Testis (tissue), 3 donors: ENCODE data around the gene WFIKKN1. TPM values are rescaled to one million over a fixed set of nuclear protein-coding genes. Genes with fewer than 3 reads are reported as not detected.
"Not testable (repeated sequence)": the region's sequence is repeated elsewhere in the genome, so short reads cannot be mapped to it uniquely, and the experiment has no call there.

Experiments used
- DNase-seq: peaks from one replicate; pipeline ENCODE4 v3.0.0-alpha.2; 2019
- H3K27ac ChIP-seq, 2 donors: fragments of 200-600 bp; sonication (generic); one replicate each; pipeline ENCODE4 v1.5.1; 2019
- H3K27me3 ChIP-seq: fragments of 200-600 bp; sonication (generic); one replicate; pipeline ENCODE4 v1.5.1; 2019
- H3K36me3 ChIP-seq: fragments of 200-600 bp; sonication (generic); one replicate; pipeline ENCODE4 v1.5.1; 2017; ENCODE audit warnings: low read depth; ENCODE audit errors: missing control alignments
- H3K4me1 ChIP-seq: fragments of 200-600 bp; sonication (generic); one replicate; pipeline ENCODE4 v1.5.1; 2019
- H3K4me3 ChIP-seq, 2 donors: fragments of 200-600 bp; sonication (generic); one replicate each; pipeline ENCODE4 v1.5.1; 2017 to 2019
- H3K9me3 ChIP-seq: fragments of 200-600 bp; sonication (generic); one replicate; pipeline ENCODE4 v1.5.1; 2017
- CTCF ChIP-seq, 3 experiments: fragments of 450-650 bp in 2 of 3; fragments of 200-600 bp in 1 of 3; sonication (generic) in 1 of 3; IDR thresholded peaks; one replicate each; pipeline ENCODE4 v1.5.1; 2016 to 2019; ENCODE audit warnings: antibody characterized with exemption in 3 of 3, mild to moderate bottlenecking in 2 of 3, moderate library complexity in 1 of 3
- POLR2A ChIP-seq: fragments of 450-650 bp; IDR thresholded peaks from one replicate; pipeline ENCODE4 v1.6.1; 2017; ENCODE audit warnings: antibody characterized with exemption, mild to moderate bottlenecking, moderate library complexity
- WGBS, 2 donors: methylation state at CpG; one replicate each; pipeline ENCODE4 v1.1.5; 2018; 5-methylcytosine and 5-hydroxymethylcytosine counted together
- intact Hi-C: fragments of 100-400 bp; cut with DNase I; formaldehyde crosslinking; loops from one replicate; pipeline ENCODE4 v1.15.1; 2023; ENCODE audit warnings: low total_unique reads
- polyA plus RNA-seq: library from polyadenylated mRNA; stranded (reverse); fragments of 350-450 nt; fragmentation: Illumina TruSeq; extraction: RNeasy Lipid Tissue Mini Kit (QIAGEN cat#74804); gene quantifications from one replicate; pipeline ENCODE4 v1.2.3, GENCODE V29; 2014; ENCODE audit warnings: low read depth, low replicate concordance; ENCODE audit not compliant: insufficient read depth
- total RNA-seq, 2 donors: library from RNA; depleted of rRNA; stranded (reverse); fragments of >200 nt; gene quantifications; one replicate each; pipeline ENCODE4 v1.2.3, GENCODE V29; 2016

WFIKKN1 gene
- total and polyA plus RNA-seq, 3 donors from 2014 or later, result 1.1 to 10.5 (median 3.5) TPM

GRCh38 chr16:593406-593805 lies 37.4 kb upstream of the WFIKKN1 start:
- intact Hi-C loops, result no loop called here
- Histone ChIP-seq H3K27me3 (no peaks in the 10 kb centered on the region), H3K36me3 (no peaks in the 10 kb centered on the region), H3K27ac (no peak overlapping the region), H3K4me3 (no peak overlapping the region), H3K9me3 (no peaks in the 10 kb centered on the region), H3K4me1 (peaks cover 25% of the 10 kb centered on the region)
- 90 to 96% methylated on average over 9 of the region's 9 CpGs for WGBS, 2 donors
- no peak for DNase-seq
- TF ChIP-seq CTCF (IDR thresholded peaks at IDR 0.05) (no peak), POLR2A (no peak)

GRCh38 chr16:593807-594206 lies 37.0 kb upstream of the WFIKKN1 start:
- no peak for TF ChIP-seq CTCF (IDR thresholded peaks at IDR 0.05)
- TF ChIP-seq POLR2A, result no peak
- no peak overlapping the region for H3K27ac ChIP-seq
- no peaks in the 10 kb centered on the region for H3K9me3 ChIP-seq
- 91 to 92% methylated on average over 14 to 16 of the region's 16 CpGs for WGBS, 2 donors
- no peak for DNase-seq
- intact Hi-C loops, result no loop called here
- H3K27me3 ChIP-seq, result no peaks in the 10 kb centered on the region
- peaks cover 24% of the 10 kb centered on the region for H3K4me1 ChIP-seq
- H3K36me3 ChIP-seq, result no peaks in the 10 kb centered on the region
- no peak overlapping the region for H3K4me3 ChIP-seq

- intact Hi-C loops, result no loop called here
- Histone ChIP-seq H3K36me3 (no peaks in the 10 kb centered on the region), H3K4me3 (no peak overlapping the region), H3K4me1 (peaks cover 24% of the 10 kb centered on the region), H3K9me3 (no peaks in the 10 kb centered on the region), H3K27me3 (no peaks in the 10 kb centered on the region), H3K27ac (no peak overlapping the region)
- no peak for TF ChIP-seq POLR2A
- no peak for TF ChIP-seq CTCF (IDR thresholded peaks at IDR 0.05)
- DNase-seq, result no peak
- WGBS, 2 donors, result 86 to 87% methylated on average over 8 to 18 of the region's 18 CpGs
These were observed 35.7 kb upstream of the WFIKKN1 start for GRCh38 chr16:595094-595528.

DNA sequence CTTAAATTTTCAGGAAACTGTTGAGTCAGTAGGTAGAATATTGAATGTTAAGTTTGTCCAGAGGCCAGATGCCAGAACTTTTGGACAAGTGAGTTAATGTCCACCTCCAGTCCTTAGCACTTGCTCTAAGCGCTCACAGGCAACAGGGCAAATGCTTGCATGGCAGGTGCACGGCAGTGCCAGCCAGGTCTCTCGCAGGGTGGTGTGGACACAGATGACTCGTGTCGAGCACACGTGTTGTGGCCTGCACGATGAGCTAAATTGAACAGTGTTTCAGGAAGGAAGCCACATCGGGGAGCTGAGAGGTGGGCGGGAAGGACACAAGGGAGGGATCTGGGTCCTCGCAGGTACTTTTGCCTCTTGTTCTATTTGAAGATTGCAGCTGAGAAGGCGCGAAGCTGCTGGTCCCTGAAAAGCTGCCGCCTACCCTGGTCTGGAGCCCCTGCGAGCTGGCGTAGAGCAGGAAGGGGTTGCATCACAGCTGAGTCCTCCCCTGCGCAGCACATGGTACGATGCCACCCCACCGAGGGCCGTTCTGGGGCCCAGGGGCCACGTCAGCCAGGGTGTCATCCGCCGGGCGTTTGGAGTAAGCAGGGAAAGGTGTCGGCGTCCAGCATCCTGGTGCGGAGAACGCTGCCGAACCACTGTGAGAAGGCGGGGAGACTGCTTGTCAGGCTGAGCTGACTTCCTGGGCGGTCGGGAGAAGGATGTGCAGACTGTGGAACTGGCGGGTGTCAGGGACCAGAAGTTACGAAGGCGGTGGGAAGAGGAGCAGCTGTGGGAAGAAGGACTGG lies 34.6 kb upstream of the WFIKKN1 start:
- Histone ChIP-seq H3K9me3 (no peaks in the 10 kb centered on the region), H3K27me3 (no peaks in the 10 kb centered on the region), H3K4me3 (no peak overlapping the region), H3K27ac (no peak overlapping the region), H3K4me1 (peaks cover 18% of the 10 kb centered on the region), H3K36me3 (no peaks in the 10 kb centered on the region)
- TF ChIP-seq CTCF (IDR thresholded peaks at IDR 0.05), result no peak
- no peak for TF ChIP-seq POLR2A
- intact Hi-C loops, result no loop called here
- DNase-seq, result no peak
- WGBS, 2 donors, result 93 to 96% methylated on average over 25 to 34 of the region's 34 CpGs

- DNase-seq, result no peak
- H3K36me3 ChIP-seq, result no peaks in the 10 kb centered on the region
- H3K4me1 ChIP-seq, result peaks cover 17% of the 10 kb centered on the region
- no peaks in the 10 kb centered on the region for H3K9me3 ChIP-seq
- TF ChIP-seq POLR2A, result no peak
- TF ChIP-seq CTCF (IDR thresholded peaks at IDR 0.05), result no peak
- no peaks in the 10 kb centered on the region for H3K27me3 ChIP-seq
- WGBS, 2 donors, result 89 to 93% methylated on average over 12 of the region's 12 CpGs
- no peak overlapping the region for H3K4me3 ChIP-seq
- H3K27ac ChIP-seq, result no peak overlapping the region
- intact Hi-C loops, result no loop called here
These were observed 34.1 kb upstream of the WFIKKN1 start for GRCh38 chr16:596736-597060.

- H3K4me1 ChIP-seq, H3K4me3 ChIP-seq, H3K27ac ChIP-seq, DNase-seq, H3K36me3 ChIP-seq, H3K9me3 ChIP-seq, H3K27me3 ChIP-seq, intact Hi-C loops: not testable (repeated sequence)
- WGBS, 2 donors, result 96 to 98% methylated on average over 4 to 7 of the region's 7 CpGs
These were observed 33.1 kb upstream of the WFIKKN1 start for GRCh38 chr16:597655-598054.
